RWPE2 (cell line): ENCODE measurements around the gene NAA80.

Source experiments
- ATAC-seq: fragments of 200-7000 bp; cut with Tn5 transposase; 3 replicates; pipeline ENCODE4 v1.9.1; 2021; ENCODE audit warnings: low read depth
- DNase-seq: peaks from one replicate; pipeline ENCODE4 v3.0.0-alpha.2; 2020; ENCODE audit warnings: low spot score
- H3K27ac ChIP-seq: fragments of 450-650 bp; 2 replicates; pipeline ENCODE4 v1.5.1; 2017; ENCODE audit warnings: mild to moderate bottlenecking; ENCODE audit not compliant: poor library complexity, severe bottlenecking
- H3K27me3 ChIP-seq: fragments of 250-450 bp; sonication (Bioruptor Pico); 2 replicates; pipeline ENCODE4 v1.5.1; 2021; ENCODE audit warnings: mild to moderate bottlenecking, moderate library complexity; ENCODE audit not compliant: insufficient read depth, poor library complexity, severe bottlenecking
- H3K36me3 ChIP-seq: fragments of 250-450 bp; sonication (Bioruptor Pico); 2 replicates; pipeline ENCODE4 v1.5.1; 2020; ENCODE audit warnings: low read depth, mild to moderate bottlenecking, moderate library complexity
- H3K4me1 ChIP-seq: fragments of 250-450 bp; sonication (Bioruptor Pico); 2 replicates; pipeline ENCODE4 v1.5.1; 2021; ENCODE audit warnings: mild to moderate bottlenecking, moderate library complexity; ENCODE audit not compliant: insufficient read depth, poor library complexity, severe bottlenecking
- H3K4me3 ChIP-seq: fragments of 250-450 bp; sonication (Bioruptor Pico); 2 replicates; pipeline ENCODE4 v1.5.1; 2021; ENCODE audit warnings: mild to moderate bottlenecking, moderate library complexity; ENCODE audit not compliant: severe bottlenecking
- H3K9me3 ChIP-seq: fragments of 250-450 bp; sonication (Bioruptor Pico); 2 replicates; pipeline ENCODE4 v1.5.1; 2021; ENCODE audit warnings: mild to moderate bottlenecking, moderate library complexity; ENCODE audit not compliant: severe bottlenecking
- CTCF ChIP-seq: fragments of 450-650 bp; IDR thresholded peaks from one replicate; pipeline ENCODE4 v1.5.1; 2017; ENCODE audit warnings: mild to moderate bottlenecking, moderate library complexity; ENCODE audit not compliant: poor library complexity, severe bottlenecking

NAA80 gene

DNA sequence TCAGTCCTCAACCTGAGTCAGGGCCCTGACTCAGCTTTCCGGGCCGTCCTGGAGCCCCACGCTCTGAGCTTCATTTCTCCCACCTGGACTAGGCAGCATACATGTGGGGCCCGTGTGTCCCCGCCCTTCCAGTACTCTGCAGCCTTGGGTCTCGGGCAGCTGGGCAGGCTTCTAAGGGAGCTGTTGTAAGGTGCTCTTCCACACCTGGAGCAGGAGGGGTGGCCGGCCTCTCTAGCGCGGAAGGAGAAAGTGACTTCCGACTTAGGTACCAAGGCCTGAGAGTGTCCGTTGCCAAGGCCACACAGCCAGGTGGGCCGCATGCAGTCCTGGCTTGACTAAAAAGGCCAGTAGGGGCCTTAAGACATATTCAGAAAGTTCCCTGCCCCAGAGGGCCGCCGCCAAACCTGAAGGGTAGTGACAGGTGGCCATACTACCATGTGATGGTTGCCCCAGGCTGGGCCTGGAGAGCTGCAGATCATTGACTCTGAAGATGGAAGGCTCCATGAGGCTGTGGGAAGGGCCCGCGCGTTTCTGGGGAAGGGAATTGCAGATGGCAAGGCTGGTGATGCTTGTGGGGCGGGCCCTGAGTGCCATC, 39.7 kb downstream of the NAA80 start:
- ATAC-seq: peak; percentile 2

GRCh38 chr3:50258979-50259378, 40.2 kb downstream of the NAA80 start:
- Histone ChIP-seq H3K4me1 (peaks cover 21% of the 10 kb centered on the region), H3K9me3 (no peaks in the 10 kb centered on the region), H3K27ac (peak overlapping the region; percentile 59), H3K4me3 (no peak overlapping the region), H3K27me3 (no peaks in the 10 kb centered on the region), H3K36me3 (peaks cover 44% of the 10 kb centered on the region)
- ATAC-seq: no peak
- DNase-seq: no peak
- no peak for TF ChIP-seq CTCF

More for the DNA sequence above, 39.7 kb downstream of the NAA80 start:
- Histone ChIP-seq H3K4me3 (no peak overlapping the region), H3K27ac (peak overlapping the region; percentile 59), H3K36me3 (peaks cover 38% of the 10 kb centered on the region), H3K4me1 (peaks cover 21% of the 10 kb centered on the region), H3K27me3 (no peaks in the 10 kb centered on the region), H3K9me3 (no peaks in the 10 kb centered on the region)
- no peak for TF ChIP-seq CTCF
- DNase-seq: no peak

DNA sequence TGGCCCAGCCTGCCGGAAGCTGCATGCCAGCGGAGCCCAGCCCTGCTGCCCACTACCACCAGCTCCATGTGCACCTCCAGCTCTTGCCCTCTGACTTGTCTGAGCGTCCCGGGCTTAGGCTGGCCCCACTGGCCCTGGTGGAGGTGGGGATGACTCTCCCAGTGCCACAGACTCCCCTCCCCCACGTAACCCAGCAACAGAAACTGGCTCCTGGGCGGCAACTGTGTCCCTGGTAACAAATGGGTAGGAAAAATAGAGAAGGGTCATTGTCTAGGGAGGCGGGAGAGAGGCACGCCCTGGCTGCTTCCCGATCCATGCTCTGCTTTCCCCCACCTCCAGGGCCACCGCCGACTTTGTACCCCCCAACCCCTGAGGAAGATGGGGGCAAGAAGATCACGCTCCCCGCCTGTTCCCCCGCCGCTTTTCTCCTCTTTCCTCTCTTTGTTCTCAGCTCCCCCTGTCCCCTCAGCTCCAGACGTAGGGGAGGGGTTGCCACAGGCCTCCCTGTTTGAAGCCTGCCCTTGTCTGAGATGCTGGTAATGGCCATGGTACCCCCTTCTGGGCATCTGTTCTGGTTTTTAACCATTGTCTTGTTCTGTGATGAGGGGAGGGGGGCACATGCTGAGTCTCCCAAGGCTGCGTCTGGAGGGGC, 41.0 kb downstream of the NAA80 start:
- H3K36me3 ChIP-seq: peaks cover 52% of the 10 kb centered on the region
- H3K9me3 ChIP-seq: no peaks in the 10 kb centered on the region
- H3K4me1 ChIP-seq: peaks cover 21% of the 10 kb centered on the region
- no peak for TF ChIP-seq CTCF
- ATAC-seq (no peak), DNase-seq (no peak)
- peak overlapping the region; percentile 59 for H3K27ac ChIP-seq
- no peaks in the 10 kb centered on the region for H3K27me3 ChIP-seq
- no peak overlapping the region for H3K4me3 ChIP-seq

DNA sequence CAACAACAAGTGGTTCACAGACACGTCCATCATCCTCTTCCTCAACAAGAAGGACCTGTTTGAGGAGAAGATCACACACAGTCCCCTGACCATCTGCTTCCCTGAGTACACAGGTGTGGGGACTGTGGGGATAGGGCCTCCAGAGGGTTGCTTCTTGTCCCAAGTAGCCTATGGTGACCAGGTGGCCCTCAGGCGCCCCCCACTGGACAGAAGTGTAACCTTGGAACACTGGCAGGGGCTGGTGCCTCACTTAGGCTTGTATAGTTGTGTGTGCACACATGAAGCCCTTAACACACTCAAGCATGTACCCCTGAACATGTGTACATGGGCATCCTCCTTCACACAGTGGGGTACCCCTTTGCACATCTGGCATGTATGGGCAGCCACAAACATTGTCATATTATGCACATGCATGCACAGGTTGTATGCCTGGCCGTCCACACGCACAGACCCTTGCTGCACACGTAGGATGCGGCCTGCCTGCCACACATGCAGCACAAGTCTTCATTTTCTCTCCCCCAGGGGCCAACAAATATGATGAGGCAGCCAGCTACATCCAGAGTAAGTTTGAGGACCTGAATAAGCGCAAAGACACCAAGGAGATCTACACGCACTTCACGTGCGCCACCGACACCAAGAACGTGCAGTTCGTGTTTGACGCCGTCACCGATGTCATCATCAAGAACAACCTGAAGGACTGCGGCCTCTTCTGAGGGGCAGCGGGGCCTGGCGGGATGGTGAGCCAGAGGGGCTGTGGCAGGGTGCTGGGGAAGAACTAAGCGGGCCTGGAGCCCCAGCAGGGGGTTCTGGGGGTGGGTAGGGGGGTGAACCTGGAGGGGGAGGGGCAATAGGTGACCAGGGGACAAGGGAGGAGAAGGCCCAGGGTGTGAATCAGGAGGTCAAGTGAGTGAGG, 42.0 kb downstream of the NAA80 start:
- H3K36me3 ChIP-seq: peaks cover 61% of the 10 kb centered on the region
- TF ChIP-seq CTCF: peak; percentile 43
- no peak for DNase-seq
- no peaks in the 10 kb centered on the region for H3K9me3 ChIP-seq
- H3K4me1 ChIP-seq: peaks cover 27% of the 10 kb centered on the region
- no peak for ATAC-seq
- H3K27me3 ChIP-seq: no peaks in the 10 kb centered on the region
- no peak overlapping the region for H3K27ac ChIP-seq
- H3K4me3 ChIP-seq: no peak overlapping the region
